B cell (primary cell): ENCODE data around the gene THOP1. TPM values are rescaled to one million over a fixed set of nuclear protein-coding genes. Genes with fewer than 3 reads are reported as not detected.
A peak's percentile ranks its signal among the peaks of the same experiment; 100 is the strongest.

Experiments used
- ATAC-seq: fragments of 200-7000 bp; cut with Tn5 transposase; one replicate; pipeline ENCODE4 v1.10.0; 2021; ENCODE audit warnings: low read depth, mild to moderate bottlenecking, moderate number of reproducible peaks, moderate library complexity
- CTCF ChIA-PET: fragments of 350-600 bp; sonication (Branson Sonifier 250); formaldehyde crosslinking; loops from one replicate; lab custom pipeline; 2021; ENCODE audit warnings: antibody characterized with exemption, inconsistent platforms; lab: Charles Lee
- POLR2A ChIA-PET: fragments of 350-600 bp; sonication (Branson Sonifier 250); formaldehyde crosslinking; loops from one replicate; lab custom pipeline; 2021; ENCODE audit warnings: antibody characterized with exemption; lab: Charles Lee
- DNase-seq: peaks from one replicate; pipeline ENCODE4 v3.0.0; 2013
- H2AFZ ChIP-seq: 2 replicates; pipeline ENCODE4 v1.6.1; 2012; ENCODE audit warnings: mild to moderate bottlenecking, low read depth, low read length; ENCODE audit not compliant: insufficient read depth, poor library complexity, severe bottlenecking
- H3K27ac ChIP-seq, 2 donors: 1 replicate in 1 of 2; 2 replicates in 1 of 2; pipeline ENCODE4 v1.5.1; 2012 to 2013; ENCODE audit warnings: low read length in 2 of 2, mild to moderate bottlenecking in 2 of 2, moderate library complexity in 1 of 2
- H3K27me3 ChIP-seq, 4 experiments: fragments of 200-600 bp in 1 of 4; sonication (generic) in 1 of 4; replicated peaks in 1 of 4; 1 replicate in 2 of 4; 2 replicates in 2 of 4; pipeline versions ENCODE4 v1.6.1 to v1.7.0; 2013 to 2016; ENCODE audit warnings: low read length in 3 of 4, mild to moderate bottlenecking in 2 of 4, mixed read lengths in 1 of 4, moderate library complexity in 1 of 4; ENCODE audit not compliant: insufficient read depth in 4 of 4, control insufficient read depth in 3 of 4; ENCODE audit errors: control extremely low read depth in 1 of 4
- H3K36me3 ChIP-seq, 2 experiments: replicated peaks in 1 of 2; 1 replicate in 1 of 2; 2 replicates in 1 of 2; pipeline versions ENCODE4 v1.6.1 to v1.7.1; 2013; ENCODE audit warnings: low read length in 1 of 2; ENCODE audit not compliant: insufficient read depth in 2 of 2, control insufficient read depth in 1 of 2; ENCODE audit errors: control extremely low read depth in 1 of 2, extremely low read depth in 1 of 2
- H3K4me1 ChIP-seq, 2 donors: fragments of 200-600 bp in 1 of 2; sonication (generic) in 1 of 2; 1 replicate in 1 of 2; 2 replicates in 1 of 2; pipeline versions ENCODE4 v1.5.1 to v1.6.1; 2013 to 2017; ENCODE audit warnings: low read length in 2 of 2; ENCODE audit not compliant: control insufficient read depth in 2 of 2, insufficient read depth in 2 of 2
- H3K4me2 ChIP-seq: replicated peaks from 2 replicates; pipeline ENCODE3; 2012; ENCODE audit warnings: mild to moderate bottlenecking, low read depth, low read length; ENCODE audit not compliant: poor library complexity, severe bottlenecking
- H3K4me3 ChIP-seq, 5 experiments: fragments of 200-600 bp in 1 of 5; sonication (generic) in 1 of 5; 1 replicate in 3 of 5; 2 replicates in 2 of 5; pipeline versions ENCODE4 v1.5.1 to v1.7.0; 2011 to 2016; ENCODE audit warnings: low read length in 4 of 5, mild to moderate bottlenecking in 4 of 5, low read depth in 2 of 5, control low read depth in 1 of 5, moderate library complexity in 1 of 5; ENCODE audit not compliant: insufficient read depth in 1 of 5; ENCODE audit errors: control extremely low read depth in 1 of 5, extremely low read depth in 1 of 5
- H3K79me2 ChIP-seq: fragments of 200-600 bp; sonication (generic); one replicate; pipeline ENCODE4 v1.6.0; 2016; ENCODE audit warnings: low read length; ENCODE audit not compliant: control insufficient read depth, insufficient read depth
- H3K9ac ChIP-seq: fragments of 200-600 bp; sonication (generic); 2 replicates; pipeline ENCODE4 v1.6.1; 2017; ENCODE audit warnings: mild to moderate bottlenecking, low read length, moderate library complexity
- H3K9me3 ChIP-seq, 3 donors: one replicate each; pipeline versions ENCODE4 v1.6.1 to v1.7.1; 2013; ENCODE audit warnings: low read length in 2 of 3; ENCODE audit not compliant: control insufficient read depth in 2 of 3, insufficient read depth in 1 of 3; ENCODE audit errors: control extremely low read depth in 1 of 3
- H4K20me1 ChIP-seq: 2 replicates; pipeline ENCODE4 v1.6.0; 2012; ENCODE audit warnings: mild to moderate bottlenecking, low read length; ENCODE audit not compliant: insufficient read depth, control insufficient read depth, poor library complexity, severe bottlenecking
- H3K27ac Mint-ChIP-seq: one replicate; pipeline ENCODE4 v1.8.0; 2021; ENCODE audit warnings: mixed read lengths
- H3K27me3 Mint-ChIP-seq: one replicate; pipeline ENCODE4 v1.8.0; 2021; ENCODE audit warnings: mixed read lengths
- H3K4me1 Mint-ChIP-seq: one replicate; pipeline ENCODE4 v1.8.0; 2021; ENCODE audit warnings: mixed read lengths
- H3K4me3 Mint-ChIP-seq: one replicate; pipeline ENCODE4 v1.8.0; 2021; ENCODE audit warnings: mixed read lengths
- H3K9me3 Mint-ChIP-seq: one replicate; pipeline ENCODE4 v1.8.0; 2022; ENCODE audit warnings: mixed read lengths; ENCODE audit not compliant: insufficient read depth
- CTCF ChIP-seq: fragments of 200-600 bp; IDR thresholded peaks from one replicate; pipeline ENCODE4 v1.8.0; 2022; ENCODE audit warnings: antibody characterized with exemption, mild to moderate bottlenecking
- EZH2 ChIP-seq: IDR thresholded peaks from 2 replicates; pipeline ENCODE4 v1.6.1; 2012; ENCODE audit warnings: borderline replicate concordance, low read depth, mild to moderate bottlenecking, moderate library complexity, low read length; ENCODE audit not compliant: insufficient read depth, poor library complexity, severe bottlenecking
- WGBS: methylation state at CpG from one replicate; pipeline ENCODE4 v1.1.5; 2013; ENCODE audit warnings: missing lambda C conversion rate; ENCODE audit not compliant: insufficient coverage; 5-methylcytosine and 5-hydroxymethylcytosine counted together
- intact Hi-C: fragments of 100-400 bp; cut with micrococcal nuclease; formaldehyde crosslinking; loops from one replicate; pipeline ENCODE4 v1.10.0; 2022
- polyA plus RNA-seq: library from polyadenylated mRNA; depleted of rRNA; stranded (reverse); fragments of >200 nt; gene quantifications from 2 replicates; pipeline ENCODE4 v1.2.3, GENCODE V29; 2012
- total RNA-seq, 2 donors: library from RNA; stranded (reverse); fragments of 120-200 nt in 1 of 2; gene quantifications; 1 replicate in 1 of 2; 2 replicates in 1 of 2; pipeline versions ENCODE4 v1.2.3 to v1.2.4, GENCODE V29; 2013 to 2022

The THOP1 gene
- total and polyA plus RNA-seq, 2 donors (not counting 1 experiment from before 2014, with no cell fraction given), result 54.3 to 56.4 TPM

- H3K27me3 ChIP-seq, result no peaks in the 10 kb centered on the region
- peaks cover 0 to 14% (median 0%) of the 10 kb centered on the region in 3 donors for H3K9me3 ChIP-seq
- ChIA-PET CTCF (interaction anchor here (2.9 to 3.0 kb wide), 2 partner anchors 12 to 89 kb away, joined by 11 to 19 read pairs; no protein-coding TSS in a partner anchor), POLR2A (interaction anchor here (0.7 kb wide), 1 partner anchor 38 kb away, joined by 3 read pairs; no protein-coding TSS in a partner anchor)
- H2AFZ ChIP-seq, result no peak overlapping the region
- peaks cover 21% of the 10 kb centered on the region for H4K20me1 ChIP-seq
- ATAC-seq (no peak), DNase-seq (no peak)
- WGBS, result 97% methylated on average over 12 of the region's 15 CpGs
- no peak overlapping the region for H3K9ac ChIP-seq
- intact Hi-C loops, result no loop called here
- Mint-ChIP-seq H3K27me3 (no peaks in the 10 kb centered on the region), H3K4me3 (peak overlapping the region; percentile 5), H3K27ac (peak overlapping the region; percentile 37), H3K9me3 (no peaks in the 10 kb centered on the region), H3K4me1 (peaks cover 34% of the 10 kb centered on the region)
- peaks cover 5 to 35% of the 10 kb centered on the region in 2 experiments for H3K36me3 ChIP-seq
- no peak overlapping the region for H3K27ac ChIP-seq
- peaks cover 43% of the 10 kb centered on the region for H3K79me2 ChIP-seq
- H3K4me2 ChIP-seq, result no peak overlapping the region
- TF ChIP-seq CTCF, result no peak
- TF ChIP-seq EZH2, result no peak
- H3K4me1 ChIP-seq, result peaks cover 10 to 23% of the 10 kb centered on the region in 2 donors
- no peak overlapping the region for H3K4me3 ChIP-seq
Measured at GRCh38 chr19:2736550-2737190, 48.6 kb upstream of the THOP1 start.
